ENCODE results near the gene SMIM28. TPM values are rescaled to one million over a fixed set of nuclear protein-coding genes. Genes with fewer than 3 reads are reported as not detected.
A peak's percentile ranks its signal among the peaks of the same experiment; 100 is the strongest.
"Not testable (repeated sequence)": the region's sequence is repeated elsewhere in the genome, so short reads cannot be mapped to it uniquely, and the experiment has no call there.

The SMIM28 gene
- total RNA-seq, 2 donors from 2014 or later = not detected

DNA sequence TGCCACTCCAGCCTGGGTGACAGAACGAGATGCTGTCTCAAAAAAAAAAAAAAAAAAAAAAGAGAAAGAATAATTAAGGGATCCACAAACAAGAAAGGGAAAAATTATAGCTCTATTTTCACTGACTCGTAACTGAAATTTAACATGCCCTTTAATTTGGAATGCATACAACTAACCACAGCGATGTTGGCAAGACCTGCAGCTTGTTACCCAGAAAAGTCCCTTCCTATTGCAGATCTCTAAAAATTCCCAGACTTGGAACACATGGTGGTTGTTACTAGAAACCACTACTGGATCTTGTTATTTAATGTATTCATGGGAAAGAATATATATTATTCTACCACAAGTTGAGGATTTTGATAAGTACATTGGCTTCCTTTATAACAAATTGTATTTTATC is 27.8 kb upstream of the SMIM28 start:
- no peaks in the 10 kb centered on the region for H3K36me3 Mint-ChIP-seq (ENCODE audit: low read depth)
- no peaks in the 10 kb centered on the region for H3K9me3 Mint-ChIP-seq
- ATAC-seq (replicated peaks) = no peak
- H3K27ac Mint-ChIP-seq = no peak overlapping the region
- no peaks in the 10 kb centered on the region for H3K4me1 Mint-ChIP-seq
- H3K27me3 Mint-ChIP-seq = peaks cover 22% of the 10 kb centered on the region
- no peak overlapping the region for H3K4me3 Mint-ChIP-seq

DNA sequence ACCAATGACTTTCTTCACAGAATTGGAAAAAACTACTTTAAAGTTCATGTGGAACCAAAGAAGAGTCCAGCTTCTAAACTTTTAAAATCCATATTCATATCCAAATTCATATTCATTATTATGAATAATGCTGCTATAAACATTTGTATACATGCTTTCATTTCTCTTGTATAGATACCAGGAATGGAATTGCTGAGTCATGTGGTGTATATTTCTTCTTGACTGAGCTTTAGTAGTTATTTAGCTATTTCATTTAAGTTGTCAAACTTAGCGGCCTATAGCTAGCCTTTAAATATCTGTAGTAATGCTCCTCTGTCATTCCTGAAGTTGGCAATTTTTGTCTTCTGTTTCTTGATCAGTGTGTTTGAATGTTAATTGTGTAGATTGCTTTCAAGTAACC is 19.8 kb upstream of the SMIM28 start:
- peaks cover 22% of the 10 kb centered on the region for H3K27me3 Mint-ChIP-seq
- no peaks in the 10 kb centered on the region for H3K36me3 Mint-ChIP-seq (ENCODE audit: low read depth)
- no peaks in the 10 kb centered on the region for H3K4me1 Mint-ChIP-seq
- no peak for ATAC-seq (replicated peaks)
- no peaks in the 10 kb centered on the region for H3K9me3 Mint-ChIP-seq
- no peak overlapping the region for H3K4me3 Mint-ChIP-seq
- no peak overlapping the region for H3K27ac Mint-ChIP-seq

DNA sequence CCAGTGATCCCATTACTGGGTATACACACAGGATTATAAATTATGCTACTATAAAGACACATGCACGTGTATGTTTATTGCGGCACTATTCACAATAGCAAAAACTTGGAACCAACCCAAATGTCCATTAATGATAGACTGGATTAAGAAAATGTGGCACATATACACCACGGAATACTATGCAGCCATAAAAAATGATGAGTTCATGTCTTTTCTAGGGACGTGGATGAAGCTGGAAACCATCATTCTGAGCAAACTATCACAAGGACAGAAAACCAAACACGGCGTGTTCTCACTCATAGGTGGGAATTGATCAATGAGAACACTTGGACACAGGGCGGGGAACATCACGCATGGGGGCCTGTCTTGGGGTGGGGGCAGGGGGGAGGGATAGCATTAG is 9.0 kb upstream of the SMIM28 start:
- not testable (repeated sequence) for H3K36me3 Mint-ChIP-seq (ENCODE audit: low read depth)

DNA sequence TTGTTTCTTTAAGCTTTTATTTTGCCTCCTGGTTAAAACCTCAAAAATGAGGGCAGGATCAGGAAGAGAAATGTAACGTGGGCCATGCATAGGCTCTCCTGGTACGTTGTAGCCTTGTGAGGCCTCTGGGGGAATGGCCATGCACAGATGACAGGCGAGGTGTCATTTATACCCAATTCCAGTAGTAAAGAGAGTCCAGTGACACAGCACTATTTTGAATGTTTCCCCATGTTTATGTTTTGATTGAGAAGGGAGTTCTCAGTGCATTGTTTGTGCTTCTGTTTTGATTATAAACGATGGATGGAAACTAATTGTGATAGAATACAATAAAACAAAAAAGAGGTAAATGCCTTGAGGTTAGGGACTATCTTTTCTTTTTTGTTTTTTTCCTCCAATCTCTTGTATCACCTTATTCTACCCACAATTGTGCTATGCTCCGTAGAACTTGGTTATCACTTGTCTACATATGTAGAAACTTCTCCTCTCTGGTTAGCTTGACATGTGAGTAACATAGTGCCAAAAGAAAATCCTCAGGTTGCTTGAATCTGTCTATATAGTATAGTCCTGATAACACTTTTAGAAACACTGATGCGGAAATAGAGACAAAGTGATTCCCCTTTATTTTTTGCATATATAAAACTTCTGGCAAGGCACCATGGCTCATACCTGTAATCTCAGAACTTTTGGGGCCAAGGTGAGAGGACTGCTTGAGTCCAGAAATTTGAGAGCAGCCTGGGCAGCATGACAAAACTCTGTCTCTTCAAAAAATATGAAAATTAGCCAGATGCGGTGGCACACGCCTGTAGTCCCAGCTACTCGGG is 6.9 kb upstream of the SMIM28 start:
- peaks cover 17% of the 10 kb centered on the region for H3K27me3 Mint-ChIP-seq
- no peak overlapping the region for H3K4me3 Mint-ChIP-seq
- no peaks in the 10 kb centered on the region for H3K36me3 Mint-ChIP-seq (ENCODE audit: low read depth)
- H3K4me1 Mint-ChIP-seq = no peaks in the 10 kb centered on the region
- no peak for ATAC-seq (replicated peaks)
- peaks cover 4% of the 10 kb centered on the region for H3K9me3 Mint-ChIP-seq
- H3K27ac Mint-ChIP-seq = no peak overlapping the region

More for the DNA sequence above, 9.0 kb upstream of the SMIM28 start:
- peaks cover 32% of the 10 kb centered on the region for H3K27me3 Mint-ChIP-seq
- not testable (repeated sequence) for H3K9me3 Mint-ChIP-seq; H3K4me3 Mint-ChIP-seq; H3K27ac Mint-ChIP-seq; H3K4me1 Mint-ChIP-seq; ATAC-seq (replicated peaks)

DNA sequence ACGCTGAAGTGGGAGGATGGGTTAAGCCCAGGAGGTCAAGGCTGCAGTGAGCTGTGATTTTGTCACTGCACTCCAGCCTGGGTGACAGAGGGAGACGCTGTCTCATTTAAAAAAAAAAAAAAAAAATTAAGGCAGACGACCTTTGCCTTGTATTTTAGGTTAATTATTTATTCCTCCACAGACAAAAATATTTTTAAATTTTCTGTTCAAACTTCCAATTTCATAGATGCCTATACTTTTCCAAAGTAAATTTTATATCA is 6.3 kb upstream of the SMIM28 start:
- no peaks in the 10 kb centered on the region for H3K4me1 Mint-ChIP-seq
- no peak overlapping the region for H3K4me3 Mint-ChIP-seq
- H3K27ac Mint-ChIP-seq = no peak overlapping the region
- no peak for ATAC-seq (replicated peaks)
- peaks cover 4% of the 10 kb centered on the region for H3K9me3 Mint-ChIP-seq
- no peaks in the 10 kb centered on the region for H3K36me3 Mint-ChIP-seq (ENCODE audit: low read depth)
- H3K27me3 Mint-ChIP-seq = peaks cover 15% of the 10 kb centered on the region

DNA sequence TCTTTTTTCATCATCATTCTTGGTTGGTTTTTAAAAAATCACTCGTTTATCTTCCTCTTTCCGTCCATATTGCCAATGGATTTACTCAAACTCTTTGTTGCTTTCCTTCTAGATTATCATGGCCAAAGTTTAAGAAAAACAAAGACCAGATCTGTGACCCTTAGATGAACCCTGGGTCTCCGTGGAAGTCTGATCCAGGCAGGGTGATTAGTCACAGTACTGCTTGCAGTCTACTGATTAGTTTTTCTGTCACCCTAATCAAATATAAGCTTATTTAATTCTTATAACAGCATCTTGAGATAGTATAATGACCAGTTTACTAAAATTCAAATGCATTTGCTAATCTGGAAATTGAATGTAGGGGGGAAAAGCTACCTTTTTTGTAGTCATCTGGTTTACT is 6.0 kb upstream of the SMIM28 start:
- H3K9me3 Mint-ChIP-seq = peaks cover 4% of the 10 kb centered on the region
- peaks cover 12% of the 10 kb centered on the region for H3K27me3 Mint-ChIP-seq
- H3K4me1 Mint-ChIP-seq = no peaks in the 10 kb centered on the region
- ATAC-seq (replicated peaks) = no peak
- H3K36me3 Mint-ChIP-seq (ENCODE audit: low read depth) = no peaks in the 10 kb centered on the region
- H3K4me3 Mint-ChIP-seq = no peak overlapping the region
- no peak overlapping the region for H3K27ac Mint-ChIP-seq

DNA sequence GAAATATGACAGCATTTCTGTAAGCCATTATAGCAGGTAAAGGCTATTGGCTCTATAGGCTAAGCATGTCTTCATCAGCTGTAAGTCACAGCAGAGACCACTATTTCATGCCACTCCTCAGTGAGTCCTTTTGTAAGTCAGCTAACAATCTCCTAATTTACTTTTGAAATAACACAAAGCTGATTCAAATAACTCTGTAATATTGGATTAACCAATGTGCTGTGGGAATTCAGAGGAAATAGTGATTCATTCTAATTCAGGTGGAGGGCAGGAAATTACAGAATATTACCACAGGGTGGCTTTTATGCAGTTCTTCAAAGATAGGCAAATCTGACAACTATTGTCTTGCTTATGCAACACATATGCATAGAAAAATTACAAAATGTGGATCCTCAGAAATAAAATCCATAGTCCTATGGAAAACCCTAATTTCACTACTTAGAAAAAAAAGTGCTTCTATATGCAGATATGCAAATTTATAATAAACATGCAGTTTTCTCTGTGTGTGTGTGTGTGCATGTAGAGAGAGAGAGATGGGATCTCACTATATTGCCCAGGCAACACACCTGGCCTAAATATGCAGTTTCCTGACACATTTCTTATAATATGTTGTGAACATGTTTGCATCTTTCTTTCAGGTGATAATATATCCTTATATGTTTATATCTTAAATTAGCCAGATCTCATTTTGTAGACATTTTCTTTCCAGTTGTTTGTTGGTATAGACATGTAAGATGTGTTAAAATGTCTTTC is 4.8 kb upstream of the SMIM28 start:
- peak; percentile 28 for ATAC-seq (replicated peaks)
- H3K27ac Mint-ChIP-seq = no peak overlapping the region
- H3K4me3 Mint-ChIP-seq = no peak overlapping the region
- no peaks in the 10 kb centered on the region for H3K9me3 Mint-ChIP-seq
- H3K27me3 Mint-ChIP-seq = peaks cover 3% of the 10 kb centered on the region
- H3K4me1 Mint-ChIP-seq = no peaks in the 10 kb centered on the region
- no peaks in the 10 kb centered on the region for H3K36me3 Mint-ChIP-seq (ENCODE audit: low read depth)

DNA sequence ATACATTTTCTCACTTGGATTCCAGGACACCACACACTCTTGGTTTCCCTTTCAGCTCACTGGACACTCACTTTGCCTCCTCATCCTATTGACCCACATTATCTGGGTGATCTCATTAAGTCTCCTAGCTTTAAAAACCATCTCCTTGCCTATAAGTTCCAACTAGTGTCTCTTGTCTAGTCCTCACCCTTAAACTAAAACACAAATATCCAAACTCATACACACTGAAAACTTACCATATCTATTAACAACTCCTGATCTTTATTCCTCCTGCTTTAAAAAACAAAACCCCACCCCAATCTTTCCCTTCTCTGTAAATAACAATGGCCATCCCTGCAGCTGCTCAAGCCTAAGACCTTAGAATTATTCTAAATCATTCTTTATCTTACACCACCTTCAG is 3.5 kb upstream of the SMIM28 start:
- no peak for ATAC-seq (replicated peaks)
- Mint-ChIP-seq H3K27ac (no peak overlapping the region), H3K27me3 (peaks cover 3% of the 10 kb centered on the region), H3K4me1 (no peaks in the 10 kb centered on the region), H3K36me3 (ENCODE audit: low read depth) (no peaks in the 10 kb centered on the region), H3K9me3 (no peaks in the 10 kb centered on the region), H3K4me3 (no peak overlapping the region)

DNA sequence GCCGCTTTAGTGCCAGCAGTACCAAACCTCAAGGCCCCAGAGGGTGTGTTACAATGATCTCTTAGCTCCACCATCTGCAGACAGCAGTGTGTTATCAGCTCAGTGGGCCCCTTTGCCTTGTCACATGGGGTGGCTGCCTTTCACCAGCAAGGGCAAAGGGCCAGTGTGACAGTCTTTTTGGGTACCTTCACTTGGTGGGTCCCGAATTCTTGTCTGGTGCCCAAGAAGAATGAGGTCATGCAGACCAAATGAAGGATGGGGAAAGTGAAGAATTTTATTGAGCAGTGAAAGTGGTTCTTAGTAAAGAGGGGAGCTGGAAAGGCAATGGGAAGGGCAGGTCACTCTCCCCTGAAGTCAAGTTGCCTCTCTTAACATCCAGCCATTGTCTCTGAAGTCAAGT is 2.9 kb upstream of the SMIM28 start:
- Mint-ChIP-seq H3K27ac (no peak overlapping the region), H3K36me3 (ENCODE audit: low read depth) (no peaks in the 10 kb centered on the region), H3K4me3 (no peak overlapping the region), H3K9me3 (no peaks in the 10 kb centered on the region), H3K4me1 (no peaks in the 10 kb centered on the region), H3K27me3 (peaks cover 2% of the 10 kb centered on the region)
- no peak for ATAC-seq (replicated peaks)

DNA sequence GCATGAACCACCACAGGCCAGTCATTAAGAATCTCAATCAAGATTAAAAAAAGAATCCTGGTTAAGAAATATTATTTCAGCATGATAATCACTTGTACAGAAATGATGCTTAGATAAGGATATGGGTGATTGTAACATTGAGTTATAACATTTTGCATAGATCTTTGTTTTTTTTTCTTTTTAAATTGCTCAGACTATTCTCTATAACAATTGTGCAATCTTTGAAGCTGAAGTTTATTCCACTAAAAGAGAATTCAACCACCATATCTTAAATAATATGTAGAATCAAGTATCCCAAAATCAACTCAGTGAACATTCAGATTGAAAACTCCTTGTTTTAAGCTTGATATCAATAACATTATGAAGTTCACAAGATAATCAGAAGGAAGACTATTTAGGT is 663 bp upstream of the SMIM28 start:
- Mint-ChIP-seq H3K9me3 (no peaks in the 10 kb centered on the region), H3K27ac (no peak overlapping the region), H3K36me3 (ENCODE audit: low read depth) (no peaks in the 10 kb centered on the region), H3K27me3 (no peaks in the 10 kb centered on the region), H3K4me3 (no peak overlapping the region), H3K4me1 (no peaks in the 10 kb centered on the region)
- ATAC-seq (replicated peaks) = no peak

DNA sequence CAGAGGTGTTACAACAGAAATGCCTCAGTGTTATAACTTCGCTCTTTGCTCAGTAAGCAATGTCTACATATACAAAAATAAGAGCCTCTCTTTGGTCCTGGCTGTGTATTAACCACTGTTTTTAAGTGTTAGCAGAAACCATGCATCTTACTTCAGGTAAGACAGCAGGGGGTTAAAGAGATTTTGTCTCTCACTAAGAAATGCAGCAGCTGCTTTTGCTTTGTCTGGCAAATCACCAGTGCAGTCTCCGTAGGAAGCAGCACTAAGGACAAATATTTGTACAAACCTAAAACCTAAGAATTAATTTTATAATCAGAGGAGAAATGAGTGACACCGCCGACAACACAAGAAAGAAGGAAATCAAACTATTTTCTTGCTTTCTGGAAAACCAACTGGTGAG is 758 bp downstream of the SMIM28 start:
- Mint-ChIP-seq H3K4me3 (no peak overlapping the region), H3K9me3 (no peaks in the 10 kb centered on the region), H3K27ac (no peak overlapping the region), H3K4me1 (no peaks in the 10 kb centered on the region), H3K27me3 (peaks cover 3% of the 10 kb centered on the region), H3K36me3 (ENCODE audit: low read depth) (no peaks in the 10 kb centered on the region)
- ATAC-seq (replicated peaks) = no peak

DNA sequence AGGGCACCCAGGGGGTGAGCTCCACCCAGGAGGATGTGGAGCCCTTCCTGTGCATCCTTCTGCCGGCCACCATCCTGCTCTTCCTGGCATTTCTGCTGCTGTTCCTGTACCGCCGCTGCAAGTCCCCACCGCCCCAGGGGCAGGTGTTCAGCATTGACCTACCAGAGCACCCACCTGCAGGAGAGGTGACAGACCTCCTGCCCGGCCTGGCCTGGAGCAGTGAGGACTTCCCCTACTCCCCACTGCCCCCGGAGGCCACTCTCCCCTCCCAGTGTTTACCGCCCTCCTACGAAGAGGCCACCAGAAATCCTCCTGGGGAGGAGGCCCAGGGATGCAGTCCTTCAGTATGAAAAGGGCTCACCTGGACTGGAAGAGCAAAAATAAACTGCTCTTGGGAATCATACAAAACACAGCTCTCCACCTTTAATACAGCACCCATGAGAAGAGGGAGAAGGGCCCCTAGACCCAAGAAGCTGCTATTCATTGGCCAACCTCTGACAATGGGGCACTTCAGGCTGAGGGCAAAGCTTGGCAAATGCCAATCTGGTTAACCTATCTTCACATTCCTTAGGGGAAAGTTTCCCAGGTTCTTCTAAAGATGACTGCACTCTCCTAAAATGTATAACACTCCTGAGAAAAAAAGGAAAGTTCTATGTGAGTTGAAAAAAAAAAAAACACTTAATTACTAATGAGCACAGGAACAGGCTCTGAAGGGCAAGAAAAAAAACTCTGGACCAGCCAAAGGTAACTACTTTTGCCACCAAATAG is 5.0 kb downstream of the SMIM28 start:
- Mint-ChIP-seq H3K4me1 (no peaks in the 10 kb centered on the region), H3K27me3 (peaks cover 6% of the 10 kb centered on the region), H3K27ac (no peak overlapping the region), H3K4me3 (no peak overlapping the region), H3K36me3 (ENCODE audit: low read depth) (no peaks in the 10 kb centered on the region), H3K9me3 (no peaks in the 10 kb centered on the region)
- ATAC-seq (replicated peaks) = no peak

DNA sequence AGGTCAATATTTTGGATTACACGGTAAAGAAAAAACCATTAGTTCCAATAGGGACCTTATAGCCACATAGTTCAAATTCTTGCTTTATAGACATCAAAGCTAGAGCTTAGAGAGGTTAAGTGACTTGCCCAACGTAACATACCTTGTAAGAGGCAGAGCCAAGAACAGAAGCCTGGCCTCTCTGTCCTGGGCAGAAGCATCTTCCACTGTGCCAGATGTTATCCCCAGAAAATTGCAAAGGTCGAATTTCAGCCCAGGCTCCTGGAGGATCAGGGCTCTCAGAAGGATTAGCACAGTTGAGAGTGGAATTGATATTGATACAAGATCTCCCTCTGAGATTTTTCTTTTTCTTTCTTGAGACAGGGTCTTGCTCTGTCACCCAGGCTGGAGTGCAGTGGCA is 6.1 kb downstream of the SMIM28 start:
- ATAC-seq (replicated peaks) = no peak
- H3K9me3 Mint-ChIP-seq = no peaks in the 10 kb centered on the region
- no peaks in the 10 kb centered on the region for H3K4me1 Mint-ChIP-seq
- H3K27ac Mint-ChIP-seq = no peak overlapping the region
- H3K36me3 Mint-ChIP-seq (ENCODE audit: low read depth) = no peaks in the 10 kb centered on the region
- H3K4me3 Mint-ChIP-seq = no peak overlapping the region
- H3K27me3 Mint-ChIP-seq = peaks cover 10% of the 10 kb centered on the region

DNA sequence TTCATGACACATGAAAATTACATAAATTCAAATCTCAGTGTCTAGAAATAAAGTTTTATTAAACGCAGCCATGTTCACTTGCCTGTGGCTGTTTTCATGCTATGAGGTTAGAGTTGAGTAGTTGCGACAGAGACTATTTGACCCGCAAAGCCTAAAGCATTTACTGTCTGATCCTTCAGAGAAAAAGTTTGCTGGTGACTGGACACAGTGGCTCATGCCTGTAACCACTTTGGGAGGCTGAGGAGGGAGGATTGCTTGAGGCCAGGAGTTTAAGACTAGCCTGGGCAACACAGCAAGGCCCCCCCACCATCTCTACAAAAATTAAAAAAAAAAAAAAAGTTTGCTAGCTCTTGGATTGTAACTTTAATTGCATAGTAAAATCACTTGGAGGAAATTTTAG is 9.2 kb downstream of the SMIM28 start:
- Mint-ChIP-seq H3K9me3 (no peaks in the 10 kb centered on the region), H3K4me3 (no peak overlapping the region), H3K27me3 (peaks cover 19% of the 10 kb centered on the region), H3K27ac (no peak overlapping the region), H3K36me3 (ENCODE audit: low read depth) (no peaks in the 10 kb centered on the region), H3K4me1 (no peaks in the 10 kb centered on the region)
- no peak for ATAC-seq (replicated peaks)
